ENCODE results near the gene SLC3A2.
"Not testable (repeated sequence)": the region's sequence is repeated elsewhere in the genome, so short reads cannot be mapped to it uniquely, and the experiment has no call there.

SLC3A2 gene

DNA sequence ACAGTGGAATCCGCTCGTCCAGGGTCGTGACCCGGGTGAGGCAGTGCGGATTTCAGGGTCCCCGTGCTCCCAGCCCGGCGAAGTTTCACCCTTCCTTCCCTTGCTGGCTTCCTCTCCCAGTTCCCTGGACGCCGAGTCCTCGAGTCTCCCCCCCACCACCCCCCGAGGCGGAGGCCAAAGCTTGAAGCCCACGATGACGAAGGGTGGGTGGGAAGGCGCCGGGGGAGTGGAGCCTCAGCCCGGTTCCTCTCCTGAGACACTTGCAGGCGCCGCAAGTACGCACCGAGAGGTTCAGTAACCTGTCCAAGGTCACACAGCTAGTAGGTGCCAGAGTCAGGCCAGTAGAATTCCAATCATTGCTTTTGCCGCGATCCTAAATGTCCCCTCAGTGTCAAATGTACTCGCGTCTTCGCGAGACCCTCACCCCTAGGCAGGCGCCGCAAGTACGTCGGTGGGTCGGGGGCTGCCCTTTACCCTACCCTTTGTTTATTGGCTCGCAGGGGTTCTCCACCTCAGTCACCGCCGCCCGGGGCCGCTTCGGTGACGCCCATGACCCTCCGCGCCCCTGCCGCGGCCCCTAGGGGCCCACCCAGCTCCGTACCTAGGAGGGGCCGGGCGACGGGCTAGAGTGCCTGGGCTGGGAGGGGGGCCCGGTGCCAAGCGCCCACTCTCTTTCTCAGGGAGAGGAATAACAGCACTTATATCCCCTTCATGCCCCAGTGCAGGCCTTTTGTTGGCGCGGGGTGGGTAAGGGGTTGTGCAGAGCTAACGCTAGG, 46.2 kb downstream of the SLC3A2 start:
- in situ Hi-C loops (cut with HindIII; ENCODE audit: low sequenced_read_pairs) = loop anchor here (10.0 kb wide), 1 partner anchor 78 kb away; no protein-coding TSS in a partner anchor

- in situ Hi-C loops (cut with HindIII; ENCODE audit: low sequenced_read_pairs) = loop anchor here (10.0 kb wide), 1 partner anchor 77 kb away; no protein-coding TSS in a partner anchor
These were observed 47.3 kb downstream of the SLC3A2 start for GRCh38 chr11:62928011-62928410.

DNA sequence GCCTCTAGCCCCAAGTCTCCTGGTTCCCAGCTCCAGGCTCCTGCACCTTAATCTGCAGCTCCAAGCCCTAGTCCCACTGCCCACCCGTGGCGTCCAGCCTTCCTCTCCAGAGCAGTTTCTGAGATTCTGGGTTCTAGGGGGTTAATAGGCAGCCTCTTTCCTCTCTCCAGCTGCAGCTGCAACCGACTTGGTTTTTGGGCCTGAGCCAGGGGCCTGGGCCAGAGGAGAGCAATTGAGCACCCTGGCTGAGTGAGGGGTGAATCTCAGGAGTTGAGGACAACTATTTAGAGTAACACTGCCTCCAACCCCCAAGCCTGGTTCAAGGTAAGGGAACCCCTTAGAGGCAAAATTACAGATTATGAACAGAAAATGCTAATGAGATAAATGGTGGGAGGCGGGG, 49.5 kb downstream of the SLC3A2 start:
- in situ Hi-C loops (cut with HindIII; ENCODE audit: low sequenced_read_pairs) = no loop called here

DNA sequence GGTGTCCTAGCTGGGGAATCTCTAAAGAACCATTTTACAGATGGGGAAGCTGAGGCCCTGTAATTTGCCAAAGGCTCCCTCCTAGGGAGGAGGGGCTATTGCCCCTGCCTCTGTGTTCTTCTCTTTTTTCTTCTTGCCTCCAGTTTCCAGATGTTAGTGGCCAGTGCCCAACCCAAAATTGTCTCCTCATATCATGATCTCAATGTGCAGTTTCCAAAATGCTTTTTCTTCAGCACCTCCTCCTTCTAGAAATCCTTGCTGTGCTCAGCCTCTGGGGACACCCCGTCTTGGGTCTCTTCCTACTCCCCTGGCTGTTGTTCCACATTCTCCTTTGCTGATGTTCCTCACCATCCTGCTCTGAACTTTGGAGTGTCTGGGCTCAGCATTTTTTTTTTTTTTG, 50.0 kb downstream of the SLC3A2 start:
- in situ Hi-C loops (cut with HindIII; ENCODE audit: low sequenced_read_pairs) = no loop called here

DNA sequence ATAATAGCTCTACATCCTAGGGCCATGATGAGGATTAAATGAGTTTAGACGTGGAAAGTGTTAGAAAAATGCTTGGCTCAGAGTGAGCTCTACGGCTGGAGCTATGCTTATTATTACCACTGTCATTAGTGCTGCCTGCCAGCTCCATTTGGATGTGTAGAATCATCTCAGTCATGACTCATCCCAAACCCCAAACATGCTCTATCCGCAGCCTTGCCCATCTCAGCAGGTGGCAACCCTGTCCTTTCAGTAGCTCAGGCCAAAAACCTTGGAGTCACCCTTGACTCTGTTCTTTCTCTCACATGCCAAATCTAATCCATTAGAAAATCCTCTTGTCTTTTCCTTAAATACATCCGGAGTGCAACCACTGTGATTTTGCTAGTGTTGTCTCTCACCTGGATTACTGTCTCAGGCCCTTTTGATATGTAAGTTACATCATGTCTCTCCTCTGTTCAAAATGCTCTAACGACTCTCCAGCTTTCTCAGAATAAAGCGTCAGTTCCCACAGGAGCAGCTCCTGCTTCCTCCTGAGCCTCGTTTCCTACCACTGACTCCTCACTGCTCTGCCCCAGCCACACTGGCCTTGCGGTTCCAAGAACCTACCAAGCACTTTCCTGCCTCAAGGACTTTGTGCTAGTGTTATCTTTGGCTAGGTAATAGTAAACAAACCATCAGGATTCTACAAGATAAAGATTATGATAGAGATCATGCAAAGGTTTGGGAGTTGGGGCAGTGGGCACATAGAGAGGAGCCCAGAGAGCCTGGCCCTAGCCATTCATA, 51.0 kb downstream of the SLC3A2 start:
- in situ Hi-C loops (cut with HindIII; ENCODE audit: low sequenced_read_pairs) = no loop called here

DNA sequence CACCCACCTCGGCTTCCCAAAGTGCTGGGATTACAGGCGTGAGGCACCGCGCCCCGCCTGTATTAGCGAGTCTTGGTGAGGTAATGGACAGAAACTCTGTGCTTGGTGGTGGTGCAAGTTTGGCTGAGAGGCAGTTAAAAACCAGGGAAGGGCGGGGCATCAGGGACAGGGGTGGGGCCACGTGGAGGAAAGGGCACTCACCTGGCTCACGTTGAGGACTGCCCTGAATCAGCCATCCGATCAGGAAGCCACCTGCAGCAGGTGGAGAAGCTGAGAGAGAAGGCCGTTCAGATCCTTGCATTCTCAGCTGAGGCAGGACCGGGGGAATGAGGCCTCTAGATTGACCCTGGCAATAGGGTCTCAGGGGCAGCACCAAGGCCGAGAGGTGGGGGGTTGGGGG, 52.6 kb downstream of the SLC3A2 start:
- in situ Hi-C loops (cut with HindIII; ENCODE audit: low sequenced_read_pairs) = no loop called here

DNA sequence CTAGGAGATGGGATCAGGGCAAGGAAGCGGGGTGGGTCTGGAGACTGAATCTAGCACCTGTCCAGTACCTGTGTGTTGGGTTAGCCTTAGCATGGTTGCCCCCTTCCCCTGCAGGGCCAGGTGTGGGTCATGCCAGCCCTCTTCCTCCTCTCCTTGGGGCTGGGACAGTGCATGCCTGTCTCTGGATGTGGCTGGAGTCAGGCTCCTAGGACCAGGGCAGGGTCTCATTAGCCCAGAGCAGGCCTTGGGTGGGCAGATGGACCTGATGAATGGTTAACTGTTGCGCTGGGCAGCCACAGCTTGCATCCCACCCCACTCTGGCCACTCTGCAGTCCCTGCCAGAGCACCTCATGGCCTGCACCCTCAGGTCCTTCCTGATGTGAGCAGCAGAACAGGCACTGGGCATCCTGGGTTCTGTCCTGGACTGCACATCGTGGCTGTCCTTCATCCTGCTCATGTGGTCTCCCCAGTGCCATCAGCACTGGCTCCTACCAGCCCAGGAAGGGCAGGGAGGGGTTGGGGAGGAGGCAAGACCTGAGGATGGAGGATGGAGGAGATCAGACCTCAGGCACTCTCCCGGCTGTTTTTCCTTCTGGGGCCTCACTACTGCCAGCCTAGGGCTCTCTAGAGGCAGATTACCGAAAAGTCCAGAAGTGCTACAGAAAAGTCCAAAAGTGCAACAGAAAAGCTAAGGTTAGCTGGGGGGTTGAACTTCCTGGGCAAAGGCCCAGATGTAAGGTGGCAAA, 53.2 kb downstream of the SLC3A2 start:
- in situ Hi-C loops (cut with HindIII; ENCODE audit: low sequenced_read_pairs) = no loop called here

- in situ Hi-C loops (cut with HindIII; ENCODE audit: low sequenced_read_pairs) = no loop called here
These were observed 53.7 kb downstream of the SLC3A2 start for GRCh38 chr11:62934496-62934785.

GRCh38 chr11:62937528-62937927, 56.8 kb downstream of the SLC3A2 start:
- in situ Hi-C loops (cut with HindIII; ENCODE audit: low sequenced_read_pairs) = not testable (repeated sequence)

Measured in DLD1 (cell line).